ENCODE measurements around the gene SEPHS1. TPM values are rescaled to one million over a fixed set of nuclear protein-coding genes. Genes with fewer than 3 reads are reported as not detected.

The SEPHS1 gene
- total and polyA plus RNA-seq, 2 of the 8 experiments (the other 6 are each of a cell fraction or from before 2014, with no cell fraction given), result 270 to 683 TPM

- Histone ChIP-seq H3K56ac (replicated peaks; ENCODE audit: insufficient read length, low read depth, low read length) (no peak overlapping the region), H3K9ac (replicated peaks in 1 of 4; ENCODE audit: extremely low read depth in 1 of 4, low read depth in 3 of 4, low read length in 3 of 4) (no peak overlapping the region; a peak in 1 of 7 replicates), H2BK120ac (replicated peaks; ENCODE audit: low read depth, low read length) (no peak overlapping the region), H3K4me2 (ENCODE audit: insufficient read depth in 1 of 2, low read depth in 2 of 2, low read length in 2 of 2) (no peak overlapping the region), H3K9me3 (ENCODE audit: insufficient read depth in 2 of 2, low read depth in 1 of 2, low read length in 1 of 2) (no peaks in the 10 kb centered on the region), H3K27ac (ENCODE audit: low read depth, low read length) (no peak overlapping the region), H3K18ac (ENCODE audit: extremely low read depth, low read length) (no peak overlapping the region), H3K36me3 (ENCODE audit: control insufficient read depth in 2 of 4, insufficient read depth in 4 of 4, low read length in 3 of 4) (peaks cover 16 to 89% (median 47%) of the 10 kb centered on the region in 4 experiments), H3K23me2 (ENCODE audit: low read depth, low read length) (no peaks in the 10 kb centered on the region), H3K79me2 (ENCODE audit: control insufficient read depth in 1 of 2, insufficient read depth in 2 of 2, low read length in 2 of 2) (peaks cover 30 to 95% of the 10 kb centered on the region in 2 experiments), H2BK20ac (ENCODE audit: low read length) (no peak overlapping the region), H3K23ac (ENCODE audit: insufficient read length) (no peak overlapping the region), H2BK15ac (ENCODE audit: low read length) (no peak overlapping the region), H2AK5ac (ENCODE audit: low read depth, low read length) (no peak overlapping the region), H2BK5ac (ENCODE audit: low read depth, low read length) (no peak overlapping the region), H4K20me1 (replicated peaks in 1 of 2; ENCODE audit: control insufficient read depth in 1 of 2, insufficient read depth in 2 of 2, low read length in 2 of 2) (peaks cover 12 to 28% of the 10 kb centered on the region in 2 experiments), H3K79me1 (ENCODE audit: low read depth, low read length) (peaks cover 2% of the 10 kb centered on the region; the same call in 1 of the 2 replicates), H2AFZ (ENCODE audit: low read length) (no peak overlapping the region), H3K27me3 (replicated peaks in 1 of 4; ENCODE audit: control insufficient read depth in 3 of 4, extremely low read depth in 1 of 4, insufficient read depth in 3 of 4, low read length in 3 of 4) (no peaks in the 10 kb centered on the region), H2BK12ac (ENCODE audit: low read depth, low read length) (no peak overlapping the region), H4K8ac (ENCODE audit: extremely low read depth, insufficient read depth, low read length) (no peak overlapping the region), H3K14ac (ENCODE audit: insufficient read length) (no peak overlapping the region), H3K4me3 (ENCODE audit: extremely low read depth in 1 of 4, insufficient read depth in 2 of 4, low read depth in 3 of 4, low read length in 4 of 4) (no peak overlapping the region), H4K91ac (replicated peaks; ENCODE audit: insufficient read length, low read length) (no peak overlapping the region), H4K5ac (ENCODE audit: insufficient read length, low read depth, low read length) (no peak overlapping the region), H3K4me1 (replicated peaks in 1 of 4; ENCODE audit: control insufficient read depth in 3 of 4, insufficient read depth in 4 of 4, low read length in 3 of 4) (peaks cover 0 to 12% (median 5%) of the 10 kb centered on the region in 4 experiments; a peak in 4 of 7 replicates), H3K4ac (replicated peaks; ENCODE audit: insufficient read length, low read depth, low read length) (no peak overlapping the region)
- DNase-seq (ENCODE audit: low read depth in 1 of 2, low spot score in 2 of 2), result no peak
- ChIA-PET CTCF (ENCODE audit: partially characterized antibody) (interaction anchor here (0.6 to 1.2 kb wide), 2 partner anchors 17 to 36 kb away, joined by 3 to 4 read pairs; no protein-coding TSS in a partner anchor), POLR2A (ENCODE audit: partially characterized antibody) (interaction anchor here (0.9 to 8.2 kb wide), 6 partner anchors 8 to 123 kb away, joined by 3 to 85 read pairs (median 4); partner anchors contain the start of gene SEPHS1)
- FAIRE-seq, result no peak
- 91% methylated on average over 10 of the region's 10 CpGs; no CpG with 5 or more reads in 1 of the 2 experiments for WGBS, 2 experiments (ENCODE audit: extremely low coverage in 1 of 2, insufficient coverage in 1 of 2, insufficient read length in 1 of 2, insufficient replicate concordance in 2 of 2, low coverage in 1 of 2, low lambda C conversion rate in 2 of 2, missing lambda C conversion rate in 1 of 2)
- TF ChIP-seq ASH2L (IDR thresholded peaks at IDR 0.05; ENCODE audit: low read length) (no peak), KDM5A (IDR thresholded peaks at IDR 0.05; ENCODE audit: low read length) (no peak), SIRT6 (IDR thresholded peaks at IDR 0.05; ENCODE audit: low read length) (no peak), E2F6 (IDR thresholded peaks at IDR 0.05) (no peak), PHF8 (conservative IDR thresholded peaks at IDR 0.05; ENCODE audit: low read depth, low read length) (no peak), TEAD4 (IDR thresholded peaks at IDR 0.05; ENCODE audit: low read depth, low read length) (no peak), TCF12 (IDR thresholded peaks at IDR 0.05; ENCODE audit: low read depth, low read length) (no peak), SIN3A (conservative IDR thresholded peaks at IDR 0.05 in 1 of 2, IDR thresholded peaks at IDR 0.05 in 1 of 2; ENCODE audit: low read depth in 1 of 2, low read length in 2 of 2) (no peak), RFX5 (IDR thresholded peaks at IDR 0.05; ENCODE audit: borderline replicate concordance, low read depth, low read length) (no peak), SP1 (IDR thresholded peaks at IDR 0.05; ENCODE audit: low read depth, low read length) (no peak), BACH1 (IDR thresholded peaks at IDR 0.05; ENCODE audit: low read length) (no peak), SRF (IDR thresholded peaks at IDR 0.05; ENCODE audit: low read depth, low read length) (no peak)
Measured at GRCh38 chr10:13338390-13339110, 9.5 kb downstream of the SEPHS1 start.

Data from H1 (cell line).